SK-N-SH treated with all-trans-retinoic acid at 6 μM for 48 hours (cell line): ENCODE results near the gene NUBPL.

Experiments
- CSDC2 ChIP-seq: fragments of 250-450 bp; sonication (Bioruptor Pico); IDR thresholded peaks from 2 replicates; pipeline ENCODE4 v1.5.0; 2020; ENCODE audit warnings: mild to moderate bottlenecking, moderate library complexity
- RARB ChIP-seq: fragments of 250-450 bp; sonication (Bioruptor Pico); IDR thresholded peaks from 2 replicates; pipeline ENCODE4 v1.8.0; 2021; ENCODE audit warnings: mild to moderate bottlenecking, moderate library complexity
- ZFP3 ChIP-seq: fragments of 250-450 bp; sonication (Bioruptor Pico); IDR thresholded peaks from 2 replicates; pipeline ENCODE4 v1.5.0; 2020; ENCODE audit warnings: mild to moderate bottlenecking, moderate library complexity
- TF ChIP-seq, protein P1 (sequence below): fragments of 250-450 bp; sonication (Bioruptor Pico); IDR thresholded peaks from 2 replicates; pipeline ENCODE4 v1.8.0; 2021; ENCODE audit warnings: low read depth, mild to moderate bottlenecking, moderate library complexity, borderline replicate concordance

DNA sequence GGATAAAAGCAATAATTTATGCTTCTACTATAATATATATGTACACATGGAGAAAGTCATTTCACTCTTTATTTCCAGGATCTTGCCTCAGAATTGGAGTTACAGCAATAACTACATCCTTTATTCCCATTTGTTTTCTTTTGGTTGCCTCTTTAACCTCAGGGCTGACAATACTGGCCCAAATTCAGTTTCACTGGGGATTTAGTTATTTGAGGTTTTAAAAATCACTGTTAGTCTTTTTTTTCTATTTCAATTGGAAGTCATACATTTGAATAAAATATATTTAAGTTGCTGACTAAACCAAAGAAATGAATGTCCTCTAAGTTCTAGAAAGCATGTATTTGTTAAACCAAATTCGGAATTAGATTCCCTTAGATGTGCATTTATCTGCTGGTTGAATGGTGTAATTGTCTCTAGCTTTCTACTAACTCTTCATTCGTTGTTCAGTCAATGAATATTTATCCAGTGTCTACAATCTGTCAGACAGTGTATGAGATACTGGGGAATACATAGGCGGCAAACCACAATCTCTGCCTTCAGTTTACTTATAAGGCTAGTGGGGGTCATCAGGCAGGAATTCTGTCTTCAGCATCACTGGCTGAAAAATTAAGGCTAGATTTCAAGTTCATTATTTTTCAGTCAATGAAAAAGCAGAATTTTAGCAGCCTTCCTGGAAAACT, 325.1 kb downstream of the NUBPL start:
- TF ChIP-seq ZFP3 (CRISPR knock-in tag) (no peak), CSDC2 (CRISPR knock-in tag) (no peak), RARB (CRISPR knock-in tag) (no peak)
- TF ChIP-seq, protein P1, sequence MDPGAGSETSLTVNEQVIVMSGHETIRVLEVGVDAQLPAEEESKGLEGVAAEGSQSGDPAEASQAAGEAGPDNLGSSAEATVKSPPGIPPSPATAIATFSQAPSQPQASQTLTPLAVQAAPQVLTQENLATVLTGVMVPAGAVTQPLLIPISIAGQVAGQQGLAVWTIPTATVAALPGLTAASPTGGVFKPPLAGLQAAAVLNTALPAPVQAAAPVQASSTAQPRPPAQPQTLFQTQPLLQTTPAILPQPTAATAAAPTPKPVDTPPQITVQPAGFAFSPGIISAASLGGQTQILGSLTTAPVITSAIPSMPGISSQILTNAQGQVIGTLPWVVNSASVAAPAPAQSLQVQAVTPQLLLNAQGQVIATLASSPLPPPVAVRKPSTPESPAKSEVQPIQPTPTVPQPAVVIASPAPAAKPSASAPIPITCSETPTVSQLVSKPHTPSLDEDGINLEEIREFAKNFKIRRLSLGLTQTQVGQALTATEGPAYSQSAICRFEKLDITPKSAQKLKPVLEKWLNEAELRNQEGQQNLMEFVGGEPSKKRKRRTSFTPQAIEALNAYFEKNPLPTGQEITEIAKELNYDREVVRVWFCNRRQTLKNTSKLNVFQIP = no peak
